HG02759 (cell line): ENCODE data around the gene WDR64.

Experiments used
- ATAC-seq: cut with Tn5 transposase; IDR thresholded peaks from one replicate; pipeline ENCODE4 v1.9.1; 2021; ENCODE audit warnings: mild to moderate bottlenecking, moderate library complexity; ENCODE audit not compliant: unreplicated experiment

Gene WDR64

GRCh38 chr1:241652012-241652411, at the start of gene WDR64:
Gene WDR64 (plus strand): TSS chr1:241652281. CDS start chr1:241652485, 204 bp downstream.
- ATAC-seq, result no peak

GRCh38 chr1:241603731-241604245, 48.3 kb upstream of the WDR64 start:
- ATAC-seq, result no peak

- no peak for ATAC-seq
Measured at GRCh38 chr1:241605146-241605805, 46.8 kb upstream of the WDR64 start.

GRCh38 chr1:241606544-241606943, 45.5 kb upstream of the WDR64 start:
- ATAC-seq, result no peak

GRCh38 chr1:241607497-241607896, 44.6 kb upstream of the WDR64 start:
- ATAC-seq, result no peak

DNA sequence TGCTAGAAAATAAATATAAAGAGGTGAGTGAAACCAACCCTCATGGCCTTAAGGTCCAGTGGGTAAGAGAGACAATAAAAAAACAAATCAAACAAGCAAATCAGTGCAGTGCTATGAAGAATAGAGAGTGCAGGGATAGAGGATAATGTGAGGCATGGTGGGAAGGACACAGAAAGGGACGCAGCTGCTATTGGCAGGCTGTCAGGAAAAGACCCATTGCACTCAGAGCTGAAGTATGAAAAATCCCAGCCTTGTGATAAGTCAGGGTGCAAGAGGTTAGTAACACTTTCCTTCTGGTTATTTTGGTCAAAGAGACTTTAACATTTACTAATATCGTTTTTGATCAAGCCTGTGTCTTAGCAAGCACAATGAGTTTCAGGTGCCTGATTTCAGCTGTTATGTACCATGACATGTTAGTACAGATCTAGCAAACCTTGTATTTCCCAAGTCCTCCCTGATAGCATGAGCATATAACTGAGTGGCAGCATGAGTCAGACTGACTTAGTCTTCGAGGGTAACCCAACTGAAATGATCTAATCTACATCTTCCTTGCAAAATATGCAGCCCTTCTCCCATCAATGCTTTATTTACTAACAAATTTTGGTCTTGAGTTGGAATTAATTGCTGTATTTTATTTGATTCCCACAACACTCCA, 43.6 kb upstream of the WDR64 start:
- no peak for ATAC-seq

GRCh38 chr1:241610056-241610815, 41.8 kb upstream of the WDR64 start:
- ATAC-seq, result no peak

- peak; percentile 85 for ATAC-seq
Measured at GRCh38 chr1:241611063-241611462, 41.0 kb upstream of the WDR64 start.

DNA sequence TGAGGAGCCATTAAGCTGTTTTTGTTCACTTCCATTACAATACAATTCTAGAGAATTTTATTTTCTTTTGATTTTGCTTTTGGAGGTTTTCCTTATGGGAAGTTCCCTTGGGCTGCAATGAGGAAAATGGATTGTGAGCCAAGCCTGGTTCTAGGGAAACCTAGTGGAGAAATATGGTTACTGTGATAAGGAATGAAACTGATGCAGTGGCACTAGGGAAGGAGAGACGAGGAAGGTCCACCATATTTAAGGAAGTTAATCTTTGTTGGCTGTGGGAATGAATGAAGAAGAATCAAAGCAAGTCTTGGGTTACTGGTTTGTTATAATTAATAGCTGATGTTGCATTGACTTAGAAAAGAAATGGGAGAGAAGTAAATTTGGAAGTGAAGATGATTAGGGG, 40.3 kb upstream of the WDR64 start:
- ATAC-seq, result no peak

DNA sequence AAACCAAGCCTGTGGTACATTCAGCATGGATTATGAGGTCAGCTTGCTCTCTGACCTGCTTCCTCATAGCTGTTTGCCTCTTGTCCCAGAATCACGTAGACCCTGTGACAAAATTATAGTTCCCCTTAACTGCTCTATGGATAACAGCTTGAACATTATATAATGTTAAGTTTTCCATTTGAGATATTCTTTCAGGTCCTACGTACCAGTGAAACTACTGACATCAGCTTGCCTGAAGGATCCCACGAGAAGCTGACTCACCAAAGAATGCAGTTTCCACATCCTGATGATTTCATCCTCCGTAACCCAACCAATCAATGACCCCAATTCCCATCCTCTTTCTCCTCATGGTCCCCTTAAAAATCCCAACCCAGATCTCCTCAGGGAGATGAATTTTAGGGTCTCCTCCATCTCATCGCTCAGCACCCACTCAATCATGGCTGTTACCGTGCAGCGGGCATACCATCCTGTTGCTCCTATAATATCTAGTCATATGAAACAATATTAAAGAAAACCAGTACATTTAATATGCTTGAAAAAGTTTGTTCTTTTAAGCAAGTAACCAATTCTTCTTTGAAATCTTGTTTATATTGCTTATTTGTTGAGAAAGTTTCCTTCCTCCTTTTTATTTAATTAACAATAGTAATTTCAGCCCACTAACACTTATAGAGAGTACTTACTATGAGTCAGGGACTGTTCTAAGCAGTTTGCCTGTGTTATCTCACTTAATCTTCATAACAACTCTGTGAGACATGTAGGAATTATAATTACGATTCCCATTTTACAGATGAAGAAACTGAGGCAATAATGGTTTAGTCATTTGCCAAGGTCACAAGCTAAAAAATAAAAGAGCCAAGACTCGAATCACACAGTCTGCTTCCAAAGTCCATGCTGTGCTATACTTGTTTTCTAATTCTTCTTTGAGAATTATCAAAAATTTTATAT, 39.3 kb upstream of the WDR64 start:
- no peak for ATAC-seq

DNA sequence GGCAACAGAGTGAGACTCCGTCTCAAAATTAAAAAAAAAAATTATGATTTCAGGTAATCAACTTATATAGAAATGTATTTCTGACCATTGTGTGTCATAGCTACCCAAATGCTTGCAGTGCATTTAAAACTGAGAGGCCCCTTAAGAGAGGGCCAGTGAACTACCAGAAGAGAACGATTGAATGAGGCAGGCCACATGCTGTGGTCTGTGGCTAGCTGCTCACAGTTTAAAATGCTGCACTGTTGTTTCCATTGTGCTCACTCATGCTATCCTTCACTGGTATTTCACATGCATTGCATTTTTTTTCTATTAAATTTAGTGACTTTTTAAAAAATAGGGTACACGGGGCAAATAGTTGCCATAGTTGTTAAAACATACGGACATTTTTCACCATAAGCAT, 37.9 kb upstream of the WDR64 start:
- ATAC-seq, result no peak

DNA sequence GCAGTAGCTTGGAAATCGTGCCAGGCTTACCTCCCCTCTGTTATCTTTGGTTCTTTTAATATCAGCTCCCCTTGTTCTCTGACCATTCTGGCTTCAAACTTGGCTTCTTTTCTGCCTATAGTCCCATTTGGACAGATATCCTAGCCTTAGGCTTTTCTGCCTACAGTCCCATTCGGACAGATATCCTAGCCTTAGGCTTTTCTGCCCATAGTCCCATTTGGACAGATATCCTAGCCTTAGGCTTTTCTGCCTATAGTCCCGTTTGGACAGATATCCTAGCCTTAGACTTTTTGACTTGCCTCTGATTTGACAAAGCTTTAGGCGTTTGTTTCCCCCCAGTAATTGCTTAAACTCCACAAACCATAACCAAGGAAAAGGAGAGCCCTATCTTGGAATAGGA, 37.5 kb upstream of the WDR64 start:
- no peak for ATAC-seq

- ATAC-seq, result no peak
Measured at GRCh38 chr1:241615043-241615974, 36.8 kb upstream of the WDR64 start.

GRCh38 chr1:241617426-241617825, 34.7 kb upstream of the WDR64 start:
- no peak for ATAC-seq

GRCh38 chr1:241622669-241623068, 29.4 kb upstream of the WDR64 start:
- no peak for ATAC-seq

- no peak for ATAC-seq
Measured at GRCh38 chr1:241624935-241625334, 27.1 kb upstream of the WDR64 start.

DNA sequence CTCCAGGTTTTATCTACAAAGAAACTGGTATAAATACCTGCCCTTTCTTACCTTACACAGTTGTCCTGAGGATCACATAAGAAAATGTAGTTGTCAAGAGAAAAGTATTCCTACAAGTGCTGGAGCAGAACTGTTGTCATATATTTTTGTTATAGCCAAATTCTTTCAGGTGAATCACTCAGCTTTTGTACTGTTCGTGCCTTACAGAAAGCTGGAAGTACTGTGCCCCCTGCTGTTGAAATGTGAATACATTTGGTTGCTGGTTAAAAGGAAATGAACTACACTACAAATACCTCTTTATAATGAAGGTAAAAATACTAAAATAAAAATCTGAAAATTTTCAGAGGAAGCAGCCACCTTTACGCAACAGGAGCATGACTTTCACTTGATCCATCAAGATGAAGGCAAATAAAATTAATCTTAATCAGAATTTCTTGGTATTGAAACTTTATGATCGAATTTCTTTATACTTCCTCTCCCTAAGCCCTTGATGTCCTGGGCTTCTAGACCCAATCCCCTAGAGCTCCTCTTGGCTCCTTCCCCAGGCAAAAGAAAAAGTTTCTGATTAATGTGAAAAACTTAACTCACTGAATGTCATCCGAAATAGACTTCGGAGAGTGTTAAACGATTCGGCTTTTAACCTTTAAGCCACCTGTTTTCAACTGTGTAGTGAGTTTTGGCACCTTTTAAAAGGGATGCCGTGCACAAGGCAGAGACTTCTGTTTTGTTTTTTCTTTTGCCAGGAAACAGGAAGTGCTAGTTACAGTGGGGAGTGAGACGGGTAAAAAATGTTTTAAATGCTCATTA, 24.4 kb upstream of the WDR64 start:
- peak; percentile 77 for ATAC-seq

- ATAC-seq, result no peak
Measured at GRCh38 chr1:241630005-241630404, 22.1 kb upstream of the WDR64 start.

- no peak for ATAC-seq
Measured at GRCh38 chr1:241630476-241630875, 21.6 kb upstream of the WDR64 start.
